GM19467 (cell line): ENCODE measurements around the gene DAP3.
"Not testable (repeated sequence)": the region's sequence is repeated elsewhere in the genome, so short reads cannot be mapped to it uniquely, and the experiment has no call there.

Experiments
- ATAC-seq: cut with Tn5 transposase; IDR thresholded peaks from one replicate; pipeline ENCODE4 v1.9.1; 2021; ENCODE audit warnings: mild to moderate bottlenecking, moderate library complexity; ENCODE audit not compliant: unreplicated experiment

Gene DAP3

GRCh38 chr1:155680531-155680930, 8.4 kb upstream of the DAP3 start:
- ATAC-seq, result no peak

GRCh38 chr1:155681776-155682175, 7.1 kb upstream of the DAP3 start:
- ATAC-seq, result no peak

GRCh38 chr1:155687705-155688323, 1.1 kb upstream of the DAP3 start:
- ATAC-seq, result not testable (repeated sequence)

DNA sequence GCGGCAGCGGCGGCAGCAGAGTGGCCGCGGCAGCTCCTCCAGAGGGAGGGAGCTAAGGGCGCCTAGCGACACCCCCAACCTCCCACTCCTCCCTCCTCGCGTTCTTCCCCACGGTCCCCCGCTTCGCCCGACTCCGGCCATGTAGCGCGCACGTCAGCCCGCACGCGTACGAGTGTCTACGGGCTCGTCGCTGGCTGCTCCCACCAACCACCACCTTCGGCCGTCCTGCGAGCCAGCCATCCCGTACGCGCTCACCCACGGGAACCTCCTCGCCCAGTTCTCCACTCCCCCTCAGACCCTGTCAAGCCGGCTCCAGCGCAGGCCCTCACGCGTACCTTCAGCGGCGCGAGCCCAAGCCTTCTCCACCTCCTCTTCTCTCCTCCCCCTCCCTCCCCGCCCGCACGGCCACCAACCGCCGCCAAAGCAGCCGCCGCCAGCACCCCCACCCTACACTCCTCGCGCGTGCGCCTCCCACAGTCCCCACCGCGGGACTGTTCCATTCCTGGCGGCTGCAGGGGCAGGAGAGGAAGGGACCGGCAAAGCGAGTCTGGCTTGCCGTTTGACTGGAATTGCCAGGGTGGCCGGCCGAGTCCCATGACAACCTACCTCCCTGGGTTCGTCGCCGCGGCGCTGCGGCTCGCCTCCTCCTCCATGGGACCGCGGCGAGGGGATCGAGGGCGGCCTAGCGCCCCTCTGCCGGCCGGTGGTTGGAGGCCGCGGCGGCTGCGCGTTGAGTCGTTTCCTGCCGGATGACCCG, 389 bp upstream of the DAP3 start, which contains the start of gene YY1AP1:
TSS of gene YY1AP1 (minus strand) at position 451 of the 757 bp plus-strand sequence. CDS start 8,338 bp downstream, outside the sequence.
- peak; percentile 64 for ATAC-seq

DNA sequence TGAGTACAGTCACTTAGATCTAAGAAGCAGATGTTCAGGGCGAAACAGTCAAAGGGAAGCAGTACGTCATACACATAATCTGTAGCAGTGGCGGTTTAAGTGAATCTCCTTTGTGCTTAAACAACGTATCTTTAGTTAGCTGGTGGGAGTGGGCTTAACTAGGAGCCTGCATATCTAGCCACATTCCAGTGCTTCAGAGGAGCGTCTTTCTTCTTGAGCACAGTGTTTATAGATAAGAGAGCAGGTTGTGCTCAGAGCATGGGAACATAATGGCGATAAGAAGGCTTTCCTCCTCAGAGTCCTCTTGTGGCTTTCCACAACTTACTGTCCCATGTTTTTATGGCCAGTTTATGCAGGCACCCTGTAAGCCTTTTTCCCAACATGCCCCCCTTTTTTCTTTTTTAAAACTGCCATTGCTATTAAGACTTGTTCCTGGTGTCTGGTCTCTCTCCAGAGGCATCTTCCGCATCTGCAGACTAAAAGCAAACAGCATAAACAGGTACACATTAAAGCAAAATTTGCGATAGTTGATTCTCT, 3.2 kb downstream of the DAP3 start:
- no peak for ATAC-seq

GRCh38 chr1:155694167-155694566, 5.3 kb downstream of the DAP3 start:
- ATAC-seq, result no peak

DNA sequence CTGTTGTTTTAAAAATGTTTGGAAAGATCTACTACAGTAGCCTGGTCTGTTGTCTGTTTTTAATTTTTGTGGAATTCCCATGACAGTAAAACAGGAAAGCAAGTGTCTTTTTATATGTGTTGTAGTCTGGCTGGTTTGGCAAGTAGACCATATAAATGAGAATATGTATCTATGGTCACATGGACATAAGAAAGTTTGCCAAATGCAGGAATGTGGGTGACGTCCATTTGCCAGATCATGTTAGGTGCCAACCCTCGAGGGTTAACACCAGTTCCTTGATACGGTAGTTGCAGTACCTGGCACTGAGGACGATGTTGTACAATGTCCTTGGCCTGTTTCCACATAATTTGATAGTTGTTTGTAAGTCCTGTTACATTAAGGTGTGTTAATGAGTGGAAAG, 6.2 kb downstream of the DAP3 start:
- no peak for ATAC-seq

DNA sequence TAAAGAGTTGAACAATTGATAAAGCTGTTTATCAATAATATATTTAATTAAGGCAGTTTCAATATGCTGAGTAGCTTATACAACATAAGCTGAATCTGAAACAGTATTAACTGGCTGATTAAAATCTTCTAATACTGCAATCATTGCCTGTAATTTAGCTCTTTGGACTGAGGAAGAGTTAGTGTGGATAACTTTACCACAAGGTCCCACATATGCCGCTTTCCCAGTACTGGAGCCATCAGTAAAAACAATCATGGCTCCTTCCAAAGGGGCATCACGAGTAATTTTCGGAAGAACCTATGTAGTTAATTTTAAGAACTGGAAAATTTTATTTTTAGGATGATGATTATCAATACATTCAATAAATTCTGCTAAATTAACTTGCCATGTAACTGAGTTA, 6.7 kb downstream of the DAP3 start:
- no peak for ATAC-seq

DNA sequence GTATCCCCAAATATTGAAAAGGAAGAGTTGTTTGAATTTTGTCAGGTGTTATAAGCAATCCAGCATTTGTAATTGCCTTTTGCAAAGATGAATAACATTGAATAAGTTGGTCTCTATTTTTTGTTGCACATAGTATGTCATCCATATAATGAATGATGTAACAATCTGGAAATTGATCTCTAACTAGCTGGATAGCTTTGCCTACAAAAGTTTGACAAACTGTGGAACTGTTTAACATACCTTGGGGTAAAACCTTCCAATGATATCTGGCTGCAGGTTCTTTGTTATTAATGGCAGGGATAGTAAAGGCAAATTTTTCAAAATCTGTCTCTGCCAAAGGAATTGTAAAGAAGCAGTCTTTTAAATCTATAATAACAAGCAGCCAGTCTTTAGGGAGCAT, 7.6 kb downstream of the DAP3 start:
- no peak for ATAC-seq

DNA sequence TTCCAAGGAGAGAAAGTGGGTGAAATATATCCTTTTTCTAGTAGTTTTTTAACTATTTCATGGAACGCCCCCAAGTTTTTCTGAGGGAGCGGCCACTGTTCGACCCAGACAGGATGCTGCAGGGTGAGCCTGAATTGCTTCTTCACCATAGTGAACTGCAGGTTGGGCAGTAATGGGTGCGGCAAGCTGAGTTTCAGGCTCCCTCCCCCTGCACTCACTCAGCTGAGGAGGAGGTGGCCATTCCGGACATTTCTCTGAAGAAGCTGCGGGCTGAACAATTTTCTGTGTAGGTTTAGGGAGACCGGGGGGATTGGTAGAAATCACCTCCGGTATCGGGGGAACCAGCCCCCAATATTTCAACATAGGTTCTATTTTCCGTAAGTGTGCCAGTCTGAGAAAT, 8.2 kb downstream of the DAP3 start:
- no peak for ATAC-seq

GRCh38 chr1:155697616-155698015, 8.7 kb downstream of the DAP3 start:
- ATAC-seq, result not testable (repeated sequence)

DNA sequence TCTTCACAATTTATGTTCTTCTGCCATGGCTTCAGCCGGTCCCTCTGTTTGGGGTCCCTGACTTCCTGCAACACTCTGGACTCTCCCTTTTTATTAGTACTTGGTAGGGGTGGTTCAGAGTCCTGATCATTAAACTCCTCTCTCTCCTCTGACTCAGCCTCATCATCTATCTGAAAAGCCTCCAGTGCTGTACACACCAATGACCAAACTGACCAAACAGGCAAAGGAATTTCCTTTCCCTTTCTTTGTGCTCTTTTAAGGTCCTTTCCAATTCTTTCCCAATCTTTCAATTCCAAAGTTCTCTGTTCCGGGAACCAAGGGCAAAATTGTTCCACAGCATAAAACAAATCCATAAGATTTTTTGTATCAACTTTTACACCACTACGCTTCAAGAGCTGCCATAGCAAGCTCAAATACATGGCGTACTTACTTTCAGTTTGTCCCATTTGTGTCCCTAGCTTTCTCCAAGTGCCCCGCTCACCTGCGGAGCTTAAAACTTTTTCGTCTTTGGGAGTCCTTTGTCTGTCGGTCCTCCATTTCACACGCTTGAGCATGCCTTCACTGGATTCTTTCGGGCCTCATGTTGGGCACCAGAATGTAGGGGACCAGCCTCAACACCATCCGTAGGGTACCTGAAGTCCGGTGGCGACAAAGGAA, 9.6 kb downstream of the DAP3 start:
- no peak for ATAC-seq

DNA sequence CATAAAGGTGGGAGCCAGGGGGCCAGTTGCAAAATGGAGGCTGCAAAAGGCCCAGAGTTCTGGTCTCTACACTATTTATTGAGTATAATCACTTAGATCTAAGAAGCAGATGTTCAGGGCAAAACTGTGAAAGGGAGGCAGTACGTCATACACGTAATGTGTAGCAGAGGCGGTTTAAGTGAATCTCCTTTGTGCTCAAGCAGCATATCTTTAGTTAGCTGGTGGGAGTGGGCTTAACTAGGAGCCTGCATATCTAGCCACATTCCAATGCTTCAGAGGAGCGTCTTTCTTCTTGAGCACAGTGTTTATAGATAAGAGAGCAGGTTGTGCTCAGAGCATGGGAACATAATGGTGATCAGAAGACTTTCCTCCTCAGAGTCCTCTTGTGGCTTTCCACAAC, 10.2 kb downstream of the DAP3 start:
- ATAC-seq, result not testable (repeated sequence)

DNA sequence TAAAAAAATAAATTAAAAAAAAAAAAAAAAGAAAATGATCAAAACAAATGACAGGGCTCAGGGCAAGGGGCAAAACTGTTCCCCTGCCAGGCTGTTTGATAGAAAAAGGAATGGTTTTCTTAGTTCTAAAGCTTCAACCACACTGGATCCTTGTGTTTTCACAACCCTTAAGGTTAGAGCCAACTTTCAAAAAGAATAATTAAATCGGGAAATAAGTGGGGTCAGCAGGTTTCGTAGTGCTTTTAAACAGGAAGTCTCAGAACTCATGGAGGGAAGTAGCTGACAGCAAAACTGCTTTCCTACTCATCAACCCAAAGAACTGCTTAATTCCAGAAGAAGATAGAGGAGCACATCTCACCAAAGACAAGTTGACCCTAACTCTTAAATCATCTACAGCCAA, 12.8 kb downstream of the DAP3 start:
- ATAC-seq, result not testable (repeated sequence)

GRCh38 chr1:155703216-155703615, 14.3 kb downstream of the DAP3 start:
- no peak for ATAC-seq

DNA sequence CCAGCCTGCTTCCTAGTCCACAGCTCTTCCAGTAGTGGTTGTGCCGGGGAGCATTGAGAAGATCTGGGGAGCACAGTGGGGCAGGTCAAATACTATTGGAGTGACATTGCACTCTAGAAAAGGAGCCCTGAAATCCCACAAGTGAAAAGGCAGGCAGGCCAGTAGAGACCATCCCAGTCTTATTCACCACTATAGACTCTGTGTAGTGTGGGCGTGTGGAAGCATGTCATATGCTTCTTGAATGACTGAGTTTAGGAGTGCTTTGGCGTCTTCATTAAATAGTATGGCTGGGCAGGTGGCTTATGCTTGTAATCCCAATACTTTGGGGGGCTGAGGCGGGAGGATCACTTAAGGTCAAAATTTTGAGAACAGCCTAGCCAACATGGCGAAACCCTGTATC, 15.5 kb downstream of the DAP3 start:
- not testable (repeated sequence) for ATAC-seq

- no peak for ATAC-seq
These were observed 17.2 kb downstream of the DAP3 start for GRCh38 chr1:155706139-155706538.

DNA sequence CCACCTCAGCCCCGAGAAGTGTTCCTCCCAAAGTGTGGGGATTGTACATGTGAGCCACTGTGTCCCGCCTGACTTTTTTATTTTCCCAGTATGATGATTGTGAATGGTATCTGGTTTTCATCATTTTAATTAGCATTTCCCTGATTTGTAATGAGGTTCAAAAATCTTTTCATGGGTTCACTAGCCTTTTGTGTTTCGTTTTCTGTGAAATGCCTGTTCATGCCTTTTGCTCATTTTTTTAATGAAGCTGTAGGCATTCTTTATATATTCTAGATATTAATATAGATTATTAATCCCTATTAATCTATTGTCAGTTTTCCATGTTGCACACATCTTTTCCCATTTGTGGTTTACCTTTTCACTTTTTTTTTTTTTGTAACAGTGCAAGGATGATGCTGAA, 20.5 kb downstream of the DAP3 start:
- no peak for ATAC-seq

DNA sequence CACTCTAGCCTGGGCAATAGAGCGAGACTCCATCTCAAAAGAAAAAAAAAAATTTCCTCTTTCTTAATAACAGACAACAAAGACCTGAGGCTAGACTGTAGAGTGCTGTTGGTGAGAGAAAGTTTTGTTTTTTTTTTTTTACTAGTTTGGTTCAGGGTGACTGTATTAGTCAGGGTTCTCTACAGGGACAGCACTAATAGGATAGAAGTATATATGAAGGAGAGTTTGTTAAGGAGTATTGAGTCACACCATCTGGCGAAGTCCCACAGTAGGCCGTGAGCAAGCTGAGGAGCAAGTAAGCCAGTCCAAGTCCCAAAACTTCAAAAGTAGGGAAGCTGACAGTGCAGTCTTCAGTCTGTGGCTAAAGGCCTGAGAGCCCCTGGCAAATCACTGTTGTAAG, 22.6 kb downstream of the DAP3 start:
- ATAC-seq, result not testable (repeated sequence)

DNA sequence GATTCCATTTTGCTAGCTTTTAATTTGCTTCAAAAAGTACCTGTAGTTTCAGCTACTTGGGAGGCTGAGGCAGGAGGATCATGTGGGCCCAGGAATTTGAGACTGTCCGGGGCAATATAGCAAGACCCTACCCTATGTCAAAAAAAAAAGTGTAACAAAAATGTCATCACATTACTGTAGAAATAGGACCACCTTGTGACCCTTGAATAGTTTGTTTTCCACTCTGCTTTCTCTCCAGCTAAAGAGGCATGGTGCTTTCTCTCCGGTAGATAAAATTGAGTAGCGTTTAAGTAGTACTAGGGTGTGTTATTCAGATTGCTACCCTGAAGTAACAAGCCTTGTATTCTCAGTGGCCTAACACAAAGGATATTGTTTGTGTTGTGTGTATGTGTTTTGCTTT, 23.7 kb downstream of the DAP3 start:
- ATAC-seq, result not testable (repeated sequence)

DNA sequence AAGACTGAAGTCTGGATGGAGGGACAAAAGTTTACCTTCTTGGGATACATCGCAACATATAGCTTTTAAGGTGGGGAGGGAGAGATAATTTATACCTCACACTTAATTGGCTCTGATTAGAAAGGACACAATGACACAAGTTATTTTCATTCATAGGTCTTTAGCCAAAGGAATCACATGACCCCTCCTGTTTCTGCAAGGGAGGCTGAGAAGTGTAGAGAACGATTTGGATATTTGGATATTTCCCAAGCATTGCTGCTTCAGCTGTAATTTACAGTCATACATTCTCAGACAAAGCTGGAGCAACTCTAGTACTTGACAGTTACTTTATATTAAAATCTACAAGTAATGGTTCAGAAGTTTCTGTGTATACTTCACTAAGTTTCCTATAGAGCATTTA, 24.2 kb downstream of the DAP3 start:
- ATAC-seq, result no peak

DNA sequence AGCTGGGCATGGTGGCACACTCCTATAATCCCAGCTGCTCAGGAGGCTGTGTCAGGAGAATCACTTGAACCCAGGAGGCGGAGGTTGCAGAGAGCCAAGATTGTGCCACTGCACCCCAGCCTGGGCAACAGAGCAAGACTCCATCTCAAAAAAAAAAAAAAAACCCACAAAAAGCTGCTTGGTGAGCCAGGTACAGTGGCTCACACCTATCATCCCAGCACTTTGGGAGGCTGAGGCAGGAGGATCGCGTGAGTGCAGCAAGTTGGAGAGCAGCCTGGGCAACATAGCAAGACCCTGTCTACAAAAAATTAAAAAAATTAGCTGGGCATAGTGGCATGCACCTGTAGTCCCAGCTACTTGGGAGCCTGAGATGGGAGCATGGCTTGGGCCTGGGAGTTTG, 26.2 kb downstream of the DAP3 start:
- not testable (repeated sequence) for ATAC-seq
